ENCODE measurements around the gene KCNA5.

KCNA5 gene

DNA sequence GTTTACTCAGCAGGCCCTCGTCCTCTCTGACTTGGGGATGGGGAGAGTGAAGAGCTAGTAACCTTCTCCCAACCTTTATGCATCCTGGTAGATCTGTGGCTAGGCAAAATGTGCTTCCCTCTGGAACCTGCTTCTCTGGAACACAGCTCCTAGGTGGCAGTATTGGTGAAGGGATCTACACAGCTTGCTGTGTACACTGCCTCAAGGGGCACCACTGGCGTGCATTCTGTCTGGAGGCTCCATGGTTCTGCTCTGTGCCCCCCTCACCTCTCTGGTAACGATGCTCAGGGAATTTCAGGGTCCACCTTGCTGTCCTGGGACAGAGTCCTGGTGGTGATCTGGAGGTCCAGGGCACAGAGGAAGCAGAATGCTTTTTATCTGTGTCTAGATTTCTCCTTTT, 43.5 kb upstream of the KCNA5 start:
- no peaks in the 10 kb centered on the region for H3K79me2 ChIP-seq (ENCODE audit: low read length)
- no peak overlapping the region for H3K4me2 ChIP-seq (ENCODE audit: low read length)
- H3K4me1 ChIP-seq (ENCODE audit: low read length): peaks cover 8% of the 10 kb centered on the region
- H4K20me1 ChIP-seq (ENCODE audit: insufficient read depth, low read length): no peaks in the 10 kb centered on the region
- peaks cover 40% of the 10 kb centered on the region for H3K27me3 ChIP-seq (ENCODE audit: low read depth, low read length)
- H2AFZ ChIP-seq (ENCODE audit: low read depth, low read length): no peak overlapping the region
- H3K9me3 ChIP-seq (ENCODE audit: insufficient read depth, low read length): no peaks in the 10 kb centered on the region
- H3K36me3 ChIP-seq (replicated peaks; ENCODE audit: low read depth, low read length): no peaks in the 10 kb centered on the region
- H3K9ac ChIP-seq (ENCODE audit: low read length): no peak overlapping the region
- no peak overlapping the region for H3K4me3 ChIP-seq (ENCODE audit: low read length)
- TF ChIP-seq EZH2phosphoT487 (IDR thresholded peaks at IDR 0.05; ENCODE audit: low read depth): no peak
- TF ChIP-seq, protein P1, sequence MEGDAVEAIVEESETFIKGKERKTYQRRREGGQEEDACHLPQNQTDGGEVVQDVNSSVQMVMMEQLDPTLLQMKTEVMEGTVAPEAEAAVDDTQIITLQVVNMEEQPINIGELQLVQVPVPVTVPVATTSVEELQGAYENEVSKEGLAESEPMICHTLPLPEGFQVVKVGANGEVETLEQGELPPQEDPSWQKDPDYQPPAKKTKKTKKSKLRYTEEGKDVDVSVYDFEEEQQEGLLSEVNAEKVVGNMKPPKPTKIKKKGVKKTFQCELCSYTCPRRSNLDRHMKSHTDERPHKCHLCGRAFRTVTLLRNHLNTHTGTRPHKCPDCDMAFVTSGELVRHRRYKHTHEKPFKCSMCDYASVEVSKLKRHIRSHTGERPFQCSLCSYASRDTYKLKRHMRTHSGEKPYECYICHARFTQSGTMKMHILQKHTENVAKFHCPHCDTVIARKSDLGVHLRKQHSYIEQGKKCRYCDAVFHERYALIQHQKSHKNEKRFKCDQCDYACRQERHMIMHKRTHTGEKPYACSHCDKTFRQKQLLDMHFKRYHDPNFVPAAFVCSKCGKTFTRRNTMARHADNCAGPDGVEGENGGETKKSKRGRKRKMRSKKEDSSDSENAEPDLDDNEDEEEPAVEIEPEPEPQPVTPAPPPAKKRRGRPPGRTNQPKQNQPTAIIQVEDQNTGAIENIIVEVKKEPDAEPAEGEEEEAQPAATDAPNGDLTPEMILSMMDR (IDR thresholded peaks at IDR 0.05; ENCODE audit: low read depth, low read length): peak; percentile 39
- no peak overlapping the region for H3K27ac ChIP-seq (ENCODE audit: low read length)

DNA sequence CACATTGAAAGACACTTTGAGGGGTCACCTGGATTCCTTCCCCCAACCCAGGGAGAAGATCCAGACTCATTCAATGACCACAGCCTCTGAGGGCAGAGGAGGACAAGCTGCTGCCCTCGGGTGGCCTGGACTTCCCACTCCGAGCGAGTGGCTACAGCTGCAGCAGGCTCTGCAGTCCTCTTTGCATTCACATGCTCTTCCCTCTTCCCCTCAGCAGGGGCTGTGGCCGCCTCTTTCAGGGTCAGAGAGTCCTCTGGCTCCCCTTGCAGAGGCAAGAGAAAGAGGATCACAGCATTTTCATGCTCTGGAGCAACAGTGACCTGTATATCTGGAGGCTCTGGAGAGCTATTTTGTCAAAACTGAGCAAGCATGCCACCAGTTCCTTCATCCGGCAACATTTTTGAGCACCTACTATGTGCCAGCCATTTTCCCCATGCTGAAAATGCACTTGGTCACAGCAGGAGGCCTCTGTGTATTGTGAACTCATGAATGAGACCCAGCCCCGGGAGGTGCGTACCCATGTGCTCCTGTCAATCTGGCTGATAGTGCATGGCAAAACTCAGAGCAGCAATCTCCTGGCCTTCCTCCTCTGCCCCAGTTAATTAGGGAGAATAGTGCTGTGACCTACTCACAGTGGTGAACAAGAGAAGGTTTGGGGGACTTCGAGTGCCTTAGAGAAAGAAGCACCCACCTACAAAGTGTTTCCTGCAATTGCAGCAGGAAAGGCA, 42.9 kb upstream of the KCNA5 start:
- H3K36me3 ChIP-seq (replicated peaks; ENCODE audit: low read depth, low read length): no peaks in the 10 kb centered on the region
- H4K20me1 ChIP-seq (ENCODE audit: insufficient read depth, low read length): no peaks in the 10 kb centered on the region
- peaks cover 8% of the 10 kb centered on the region for H3K4me1 ChIP-seq (ENCODE audit: low read length)
- no peaks in the 10 kb centered on the region for H3K9me3 ChIP-seq (ENCODE audit: insufficient read depth, low read length)
- no peaks in the 10 kb centered on the region for H3K79me2 ChIP-seq (ENCODE audit: low read length)
- TF ChIP-seq EZH2phosphoT487 (IDR thresholded peaks at IDR 0.05; ENCODE audit: low read depth): no peak
- TF ChIP-seq, protein P1 (IDR thresholded peaks at IDR 0.05; ENCODE audit: low read depth, low read length): no peak
- no peak overlapping the region for H2AFZ ChIP-seq (ENCODE audit: low read depth, low read length)
- no peak overlapping the region for H3K4me2 ChIP-seq (ENCODE audit: low read length)
- no peak overlapping the region for H3K4me3 ChIP-seq (ENCODE audit: low read length)
- H3K27ac ChIP-seq (ENCODE audit: low read length): no peak overlapping the region
- H3K27me3 ChIP-seq (ENCODE audit: low read depth, low read length): peaks cover 34% of the 10 kb centered on the region
- no peak overlapping the region for H3K9ac ChIP-seq (ENCODE audit: low read length)

DNA sequence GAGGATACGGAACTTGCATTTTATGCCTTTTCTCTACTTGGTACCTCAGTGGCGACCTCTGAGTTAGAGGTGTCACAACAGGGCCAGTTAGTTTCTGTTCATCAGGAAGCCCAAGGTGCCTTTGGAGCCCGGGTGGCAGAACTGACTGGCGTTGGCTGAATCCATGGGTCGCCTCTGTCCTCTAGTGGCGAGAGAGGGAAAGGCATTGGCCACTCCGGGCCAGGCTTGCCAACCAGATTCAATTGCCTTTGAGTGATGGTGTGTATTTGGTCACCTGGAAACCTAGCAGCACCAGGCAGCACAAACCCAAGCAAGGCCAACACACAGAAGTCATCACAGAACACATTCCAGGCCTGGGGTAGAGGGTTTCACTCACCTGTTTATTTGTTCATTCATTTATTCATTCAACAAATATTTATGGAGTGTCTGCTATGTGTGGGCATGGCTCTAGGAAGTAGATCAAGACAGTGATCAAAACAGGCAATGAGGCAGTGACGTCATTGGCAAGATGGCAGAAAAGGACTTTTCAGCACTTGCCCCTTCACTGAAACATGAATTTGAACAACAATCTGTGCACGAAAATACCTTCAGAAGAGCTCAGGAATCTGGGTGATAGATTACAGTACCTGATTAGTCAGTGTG, 40.5 kb upstream of the KCNA5 start:
- Histone ChIP-seq H3K36me3 (replicated peaks; ENCODE audit: low read depth, low read length) (no peaks in the 10 kb centered on the region), H2AFZ (ENCODE audit: low read depth, low read length) (no peak overlapping the region; the same call in 1 of the 2 replicates), H3K9me3 (ENCODE audit: insufficient read depth, low read length) (no peaks in the 10 kb centered on the region)

DNA sequence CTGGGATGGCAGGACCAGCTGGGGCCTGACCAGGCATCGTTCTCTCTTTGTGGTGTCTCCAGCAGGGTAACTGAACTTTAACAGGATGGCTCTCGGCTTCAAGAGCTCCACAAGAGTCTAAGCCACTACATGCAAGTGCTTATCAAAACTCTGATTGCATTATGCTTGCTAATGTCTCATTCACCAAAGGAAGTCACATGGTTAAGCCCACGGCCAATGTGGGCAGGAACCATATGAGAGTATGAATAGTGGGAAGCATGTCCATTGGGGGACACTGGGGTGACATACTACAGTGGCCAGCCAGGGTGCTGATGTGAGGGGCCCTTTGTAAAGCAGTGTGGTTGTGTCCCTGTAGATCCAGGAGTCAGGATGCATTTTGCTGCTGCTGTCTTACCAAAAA, 35.0 kb upstream of the KCNA5 start:
- Histone ChIP-seq H3K36me3 (replicated peaks; ENCODE audit: low read depth, low read length) (no peaks in the 10 kb centered on the region), H3K4me2 (ENCODE audit: low read length) (no peak overlapping the region), H3K4me3 (ENCODE audit: low read length) (no peak overlapping the region), H4K20me1 (ENCODE audit: insufficient read depth, low read length) (no peaks in the 10 kb centered on the region), H3K27me3 (ENCODE audit: low read depth, low read length) (no peaks in the 10 kb centered on the region), H3K4me1 (ENCODE audit: low read length) (peaks cover 2% of the 10 kb centered on the region; the same call in 1 of the 2 replicates), H3K9me3 (ENCODE audit: insufficient read depth, low read length) (no peaks in the 10 kb centered on the region), H3K9ac (ENCODE audit: low read length) (no peak overlapping the region), H3K79me2 (ENCODE audit: low read length) (no peaks in the 10 kb centered on the region), H3K27ac (ENCODE audit: low read length) (no peak overlapping the region), H2AFZ (ENCODE audit: low read depth, low read length) (0 out of 2 replicates have a peak overlapping the region, but pooled peaks have one; percentile 33)
- TF ChIP-seq, protein P1 (IDR thresholded peaks at IDR 0.05; ENCODE audit: low read depth, low read length): no peak
- no peak for TF ChIP-seq EZH2phosphoT487 (IDR thresholded peaks at IDR 0.05; ENCODE audit: low read depth)

More for the DNA sequence above, 40.5 kb upstream of the KCNA5 start:
- H3K27me3 ChIP-seq (ENCODE audit: low read depth, low read length): peaks cover 16% of the 10 kb centered on the region
- TF ChIP-seq EZH2phosphoT487 (IDR thresholded peaks at IDR 0.05; ENCODE audit: low read depth): no peak
- TF ChIP-seq, protein P1 (IDR thresholded peaks at IDR 0.05; ENCODE audit: low read depth, low read length): peak; percentile 91
- H3K27ac ChIP-seq (ENCODE audit: low read length): no peak overlapping the region
- H4K20me1 ChIP-seq (ENCODE audit: insufficient read depth, low read length): no peaks in the 10 kb centered on the region
- H3K4me3 ChIP-seq (ENCODE audit: low read length): no peak overlapping the region
- H3K4me2 ChIP-seq (ENCODE audit: low read length): peak overlapping the region; percentile 0; the same call in 1 of the 2 replicates
- peaks cover 2% of the 10 kb centered on the region; the same call in 1 of the 2 replicates for H3K4me1 ChIP-seq (ENCODE audit: low read length)
- H3K9ac ChIP-seq (ENCODE audit: low read length): no peak overlapping the region
- no peaks in the 10 kb centered on the region for H3K79me2 ChIP-seq (ENCODE audit: low read length)
